Medulla oblongata (tissue), 1 donor: ENCODE data around the gene FAM81A.
"Not testable (repeated sequence)": the region's sequence is repeated elsewhere in the genome, so short reads cannot be mapped to it uniquely, and the experiment has no call there.

Source experiments
- DNase-seq: peaks from one replicate; pipeline ENCODE4 v3.0.0-alpha.2; 2015; ENCODE audit errors: extremely low spot score

The FAM81A gene

GRCh38 chr15:59424616-59425015 lies 13.4 kb upstream of the FAM81A start:
- DNase-seq = no peak

GRCh38 chr15:59428898-59429297 lies 9.1 kb upstream of the FAM81A start:
- not testable (repeated sequence) for DNase-seq

- DNase-seq = no peak
These were observed 5.6 kb upstream of the FAM81A start for GRCh38 chr15:59432389-59432788.

- no peak for DNase-seq
These were observed 3.5 kb upstream of the FAM81A start for GRCh38 chr15:59434481-59434880.

- DNase-seq = peak; percentile 30
These were observed 1.2 kb upstream of the FAM81A start for GRCh38 chr15:59436774-59437141.

- no peak for DNase-seq
These were observed 707 bp upstream of the FAM81A start for GRCh38 chr15:59437142-59437816.

- DNase-seq = no peak
These were observed 772 bp downstream of the FAM81A start for GRCh38 chr15:59438625-59439290.

GRCh38 chr15:59439576-59439975 lies 1.6 kb downstream of the FAM81A start:
- DNase-seq = no peak

- no peak for DNase-seq
These were observed 5.5 kb downstream of the FAM81A start for GRCh38 chr15:59443341-59444072.

GRCh38 chr15:59444081-59444835 lies 6.3 kb downstream of the FAM81A start:
- no peak for DNase-seq

GRCh38 chr15:59444980-59445545 lies 7.1 kb downstream of the FAM81A start:
- DNase-seq = no peak

- DNase-seq = no peak
These were observed 8.4 kb downstream of the FAM81A start for GRCh38 chr15:59446232-59446957.

GRCh38 chr15:59447367-59447766 lies 9.4 kb downstream of the FAM81A start:
- no peak for DNase-seq

- DNase-seq = no peak
These were observed 10.9 kb downstream of the FAM81A start for GRCh38 chr15:59448871-59449270.

GRCh38 chr15:59453474-59454215 lies 15.7 kb downstream of the FAM81A start:
- DNase-seq = no peak

GRCh38 chr15:59456114-59456513 lies 18.1 kb downstream of the FAM81A start:
- DNase-seq = no peak

GRCh38 chr15:59457103-59457502 lies 19.1 kb downstream of the FAM81A start:
- no peak for DNase-seq

GRCh38 chr15:59461521-59461920 lies 23.5 kb downstream of the FAM81A start:
- no peak for DNase-seq

- DNase-seq = no peak
These were observed 35.2 kb downstream of the FAM81A start for GRCh38 chr15:59473226-59473625.

GRCh38 chr15:59475161-59475560 lies 37.2 kb downstream of the FAM81A start:
- not testable (repeated sequence) for DNase-seq
